NCI-H748 (cell line): ENCODE measurements around the gene SHC2.
"Not testable (repeated sequence)": the region's sequence is repeated elsewhere in the genome, so short reads cannot be mapped to it uniquely, and the experiment has no call there.

ENCODE experiments used
- DNase-seq: peaks from one replicate; lab custom pipeline; 2025; ENCODE audit not compliant: unreplicated experiment; lab: John Stamatoyannopoulos, UW

SHC2 gene

GRCh38 chr19:450912-451481 lies 9.8 kb downstream of the SHC2 start:
- DNase-seq, result not testable (repeated sequence)

- no peak for DNase-seq
These were observed 10.9 kb downstream of the SHC2 start for GRCh38 chr19:449916-450315.

DNA sequence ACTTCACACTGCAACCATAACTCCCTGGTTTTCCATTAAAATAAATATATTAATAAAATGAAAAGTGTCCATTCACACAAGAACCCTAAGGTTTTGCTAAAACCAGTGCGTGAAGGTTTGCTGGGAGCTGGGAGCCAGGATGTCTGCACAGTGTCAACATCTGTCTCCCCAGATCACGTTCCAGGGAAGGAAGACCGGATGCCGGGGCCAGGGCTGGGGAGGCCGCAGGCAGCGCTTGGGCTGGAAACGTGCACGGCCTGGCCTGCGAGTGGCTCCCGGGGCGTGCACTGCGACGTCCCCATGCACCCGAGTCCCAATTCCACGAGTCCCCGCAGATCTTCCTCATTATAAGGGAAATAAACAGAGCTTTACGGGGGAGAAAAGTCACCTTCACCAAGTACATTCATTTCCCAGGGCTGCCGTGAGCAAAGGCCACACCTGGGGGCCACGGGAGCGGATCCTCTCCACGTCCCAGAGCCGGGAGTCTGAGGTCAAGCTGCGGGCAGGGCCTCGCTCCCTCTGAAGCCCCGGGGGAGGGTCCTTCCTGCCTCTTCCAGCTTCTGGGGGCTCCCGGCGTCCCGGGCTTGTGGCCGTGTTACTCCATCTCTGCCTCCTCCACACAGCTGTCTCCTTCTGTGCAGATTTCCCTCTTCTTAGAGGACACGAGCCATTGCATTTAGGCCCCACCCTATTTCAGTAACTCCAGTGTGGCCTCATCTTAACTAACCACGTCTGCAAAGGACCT lies 12.8 kb downstream of the SHC2 start:
- DNase-seq, result no peak

DNA sequence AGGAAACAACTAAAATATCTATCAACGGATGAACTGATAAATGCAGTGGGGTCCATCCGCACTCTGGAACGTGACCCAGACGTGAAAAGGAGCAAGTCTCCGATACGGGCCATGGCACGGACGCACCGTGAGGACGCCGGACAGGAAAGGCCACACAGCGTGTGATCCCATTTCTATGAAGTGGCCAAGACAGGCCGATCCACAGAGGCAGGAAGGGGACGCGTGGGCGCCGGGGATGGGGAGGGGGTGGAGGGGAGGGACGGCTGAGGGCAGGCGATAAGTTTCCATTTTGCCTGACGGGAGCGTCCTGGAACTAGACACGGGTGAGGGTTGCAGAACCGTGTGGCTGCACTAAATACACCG lies 13.8 kb downstream of the SHC2 start:
- DNase-seq, result no peak

DNA sequence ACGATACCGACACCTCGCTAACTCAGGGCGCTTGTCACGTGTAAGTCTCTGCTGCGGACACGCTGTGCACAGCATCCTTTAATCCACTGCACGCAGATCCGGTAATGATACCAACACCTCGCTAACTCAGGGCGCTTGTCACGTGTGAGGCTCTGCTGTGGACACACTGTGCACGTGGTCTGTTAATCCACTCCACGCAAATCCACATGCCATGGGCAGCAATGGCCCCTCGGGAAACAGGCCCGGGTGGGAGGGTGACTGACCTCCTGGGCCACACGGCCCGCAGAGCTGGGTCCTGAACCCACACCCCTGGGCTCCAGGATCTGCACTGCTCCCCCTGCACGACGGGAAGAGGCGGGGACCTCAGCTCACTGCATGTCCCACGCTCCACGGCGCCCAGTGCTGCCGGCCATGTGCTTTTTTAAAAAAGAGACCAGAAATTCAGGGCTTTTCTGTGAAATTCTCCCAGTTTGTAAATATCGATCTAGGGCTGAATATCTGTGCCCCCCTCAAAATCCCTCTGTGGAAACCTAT lies 16.1 kb downstream of the SHC2 start:
- no peak for DNase-seq

- DNase-seq, result no peak
These were observed 17.8 kb downstream of the SHC2 start for GRCh38 chr19:443005-443404.

GRCh38 chr19:442085-442484 lies 18.7 kb downstream of the SHC2 start:
- no peak for DNase-seq

GRCh38 chr19:441213-441836 lies 19.5 kb downstream of the SHC2 start:
- no peak for DNase-seq

- DNase-seq, result no peak
These were observed 20.2 kb downstream of the SHC2 start for GRCh38 chr19:440391-441212.

- DNase-seq, result no peak
These were observed 21.5 kb downstream of the SHC2 start for GRCh38 chr19:439167-439900.

DNA sequence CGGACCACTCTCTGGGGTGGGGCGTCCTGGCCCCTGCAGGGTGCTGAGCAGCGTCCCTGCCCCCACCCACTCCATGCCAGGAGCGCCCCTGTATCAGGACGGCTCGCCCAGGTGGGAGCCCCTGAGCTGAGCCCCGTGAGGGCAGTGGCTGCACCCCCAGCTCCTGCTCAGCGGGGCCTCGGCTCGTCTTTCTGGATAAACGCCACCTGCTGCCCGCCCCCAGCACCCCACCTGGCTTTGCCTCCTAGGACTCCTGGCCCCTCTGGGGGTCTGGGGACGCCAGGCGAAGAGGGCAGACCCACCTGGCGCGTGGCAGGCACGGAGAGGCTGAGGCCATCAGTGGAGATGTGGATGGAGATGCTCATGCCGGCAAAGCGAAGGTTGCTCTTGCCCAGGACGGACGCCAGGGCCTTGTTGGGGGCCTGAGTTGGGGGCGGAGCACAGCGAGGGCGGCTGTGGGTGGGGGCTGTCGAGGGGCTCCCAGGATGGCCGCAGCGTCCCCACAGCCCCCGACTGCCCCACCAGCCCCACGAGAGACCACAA lies 22.3 kb downstream of the SHC2 start:
- no peak for DNase-seq

- no peak for DNase-seq
These were observed 23.8 kb downstream of the SHC2 start for GRCh38 chr19:437041-437440.

DNA sequence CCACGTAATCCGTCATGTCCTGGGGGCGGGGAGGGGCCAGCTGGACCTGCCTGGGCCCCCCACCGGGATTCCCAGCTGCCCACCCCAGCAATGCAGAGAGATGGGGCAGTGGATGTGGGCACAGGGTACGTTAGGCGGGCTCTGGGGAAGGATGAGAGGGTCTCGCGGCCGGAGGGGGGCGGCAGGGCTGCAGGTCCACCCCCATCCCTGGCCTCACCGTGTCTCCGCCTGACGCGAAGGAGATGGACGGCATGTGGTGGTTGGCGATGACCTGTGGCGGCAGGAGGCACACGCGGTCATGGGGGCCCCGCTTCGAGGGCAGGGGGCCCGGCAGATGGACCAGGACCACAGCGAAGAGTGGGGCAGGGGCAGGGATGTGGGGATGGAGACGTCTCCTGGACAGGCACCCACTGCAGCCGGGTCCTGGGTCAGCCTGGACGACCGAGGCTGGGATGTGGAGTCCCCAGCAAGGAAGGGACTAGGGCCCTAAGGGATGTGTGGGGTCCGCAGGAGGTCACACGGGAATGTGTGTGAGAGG lies 24.4 kb downstream of the SHC2 start:
- DNase-seq, result no peak

GRCh38 chr19:435707-436412 lies 25.0 kb downstream of the SHC2 start:
- no peak for DNase-seq

DNA sequence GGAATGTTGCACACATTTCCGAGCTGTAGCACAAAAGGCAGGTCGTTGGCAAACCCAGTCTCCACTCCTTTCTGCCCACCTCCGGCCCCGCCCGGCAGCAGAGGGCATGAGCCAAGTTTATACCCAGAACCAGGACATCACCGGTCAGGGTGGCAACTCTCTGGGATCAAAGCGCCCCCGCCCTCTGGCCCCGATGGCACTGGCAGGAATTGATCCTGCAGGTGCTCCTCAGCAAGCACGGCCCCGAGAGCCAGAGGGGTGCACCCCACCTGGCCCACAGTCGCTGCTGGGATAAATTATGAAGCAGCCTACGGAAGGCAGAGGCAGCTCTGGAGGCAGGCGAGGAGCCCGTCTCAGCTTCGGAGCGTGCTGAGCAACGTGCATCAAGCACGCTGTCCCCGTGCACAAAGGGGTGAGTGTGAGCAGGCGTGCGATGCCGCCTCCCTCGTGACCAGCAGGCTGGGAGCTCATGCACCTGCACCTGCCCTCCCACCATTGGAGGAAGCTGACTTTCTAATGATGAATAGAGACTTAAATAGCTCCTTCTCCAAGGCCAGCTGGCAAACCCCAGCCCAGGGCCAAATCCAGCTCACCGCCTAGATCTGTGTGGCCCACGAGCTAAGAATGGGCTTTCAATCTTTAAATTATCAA lies 25.7 kb downstream of the SHC2 start:
- DNase-seq, result no peak

DNA sequence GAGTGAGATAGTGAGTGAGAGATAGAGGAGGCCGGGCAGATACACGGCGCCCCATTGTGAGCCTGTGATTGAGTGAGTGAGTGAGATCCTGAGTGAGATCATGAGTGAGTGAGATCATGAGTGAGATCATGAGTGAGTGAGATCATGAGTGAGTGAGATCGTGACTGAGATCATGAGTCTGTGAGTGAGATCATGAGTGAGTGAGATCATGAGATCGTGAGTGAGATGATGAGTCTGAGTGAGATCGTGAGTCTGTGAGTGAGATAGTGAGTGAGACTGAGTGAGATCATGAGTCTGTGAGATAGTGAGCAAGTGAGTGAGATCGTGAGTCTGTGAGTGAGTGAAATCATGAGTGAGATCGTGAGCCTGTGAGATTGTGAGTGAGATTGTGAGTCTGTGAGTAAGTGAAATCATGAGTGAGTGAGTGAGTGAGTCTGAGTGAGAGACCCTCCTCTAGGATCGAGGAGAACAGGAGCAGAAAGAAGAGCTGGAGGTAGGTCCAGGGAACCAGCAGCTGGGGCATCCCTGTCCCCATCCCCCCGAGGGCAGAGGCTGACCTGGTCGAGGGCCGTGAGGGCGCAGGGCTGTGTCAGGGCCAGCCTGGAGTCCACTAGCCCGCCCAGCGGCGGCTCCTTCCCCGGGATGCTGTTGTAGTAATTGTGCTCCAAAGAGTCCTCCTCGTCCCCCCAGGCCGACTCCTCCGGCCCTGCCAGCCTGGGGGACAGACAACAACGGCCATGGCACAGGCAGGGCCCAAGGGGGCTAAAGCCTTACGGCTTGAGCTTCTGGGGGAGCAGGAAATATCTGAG lies 26.5 kb downstream of the SHC2 start:
- DNase-seq, result no peak

DNA sequence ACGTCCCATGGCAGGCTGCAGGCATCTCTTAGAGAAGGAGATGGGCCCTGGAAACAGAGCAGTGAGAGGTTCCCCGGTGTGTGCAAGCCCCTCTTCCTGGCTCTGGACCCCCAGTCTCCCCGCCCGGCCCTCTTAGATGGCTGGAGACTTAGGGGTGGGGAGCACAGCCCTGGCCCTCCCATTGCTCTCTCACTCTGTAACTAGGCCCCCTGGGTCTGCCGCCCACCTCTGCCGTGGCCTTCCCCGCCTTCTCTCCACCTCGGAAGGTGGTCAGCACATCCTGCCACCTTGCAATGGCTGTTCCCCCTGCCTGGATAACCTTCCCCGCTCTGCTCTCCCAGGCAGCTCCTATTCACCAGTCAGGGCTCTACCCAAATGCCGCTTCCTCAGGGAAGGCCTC lies 30.1 kb downstream of the SHC2 start:
- no peak for DNase-seq

DNA sequence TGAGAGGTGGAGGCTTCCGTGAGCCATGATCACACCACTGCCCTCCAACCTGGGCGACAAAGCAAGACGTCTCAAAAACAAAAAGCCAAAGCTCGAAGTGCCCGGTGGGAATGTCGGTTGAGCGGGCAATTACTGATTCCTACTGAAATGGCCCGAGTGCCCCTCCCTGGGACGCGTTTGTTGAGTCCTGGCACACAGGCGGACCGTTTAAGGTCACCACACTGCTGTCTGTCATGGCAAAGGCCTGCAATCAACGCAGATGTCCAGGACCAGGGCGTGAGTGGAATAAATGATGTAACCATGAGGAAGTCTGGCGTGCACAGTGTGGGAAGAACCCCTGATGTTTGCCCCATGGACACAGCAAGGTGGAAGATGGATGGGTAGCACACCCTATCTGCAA lies 32.7 kb downstream of the SHC2 start:
- no peak for DNase-seq
